ENCODE results near the gene SOWAHA. TPM values are rescaled to one million over a fixed set of nuclear protein-coding genes. Genes with fewer than 3 reads are reported as not detected.
A peak's percentile ranks its signal among the peaks of the same experiment; 100 is the strongest.

SOWAHA gene
- total and polyA plus RNA-seq, 2 of the 4 experiments (the other 2 are of a cell fraction) = 0.03 TPM; not detected in 1

GRCh38 chr5:132839426-132840301 lies 26.6 kb downstream of the SOWAHA start (continued):
- no peak for TF ChIP-seq POLR2A (IDR thresholded peaks at IDR 0.05; ENCODE audit: low read depth, low read length)
- peak; percentile 62 for TF ChIP-seq CEBPB (IDR thresholded peaks at IDR 0.05; ENCODE audit: low read depth, low read length)
- 0 out of 2 replicates have a peak, but pooled peaks have one; percentile 26 for TF ChIP-seq FOS (IDR thresholded peaks at IDR 0.05; ENCODE audit: low read depth, low read length)

- no CpG with 5 or more reads among the region's 3 CpGs for WGBS, 2 experiments (ENCODE audit: extremely low coverage in 2 of 2, insufficient read length in 1 of 2)
- dilution Hi-C loops (cut with HindIII; ENCODE audit: low sequenced_read_pairs, unreplicated experiment) (no loop called here), in situ Hi-C loops (cut with MboI; ENCODE audit: low sequenced_read_pairs) (no loop called here), intact Hi-C loops (cut with micrococcal nuclease) (no loop called here)
- Histone ChIP-seq H3K4ac (ENCODE audit: low read depth, low read length) (peak overlapping the region; percentile 90), H3K4me3 (ENCODE audit: insufficient read depth, low read depth, low read length) (no peak overlapping the region), H3K27ac (ENCODE audit: insufficient read depth, low read length) (peak overlapping the region; percentile 95), H3K27me3 (ENCODE audit: control insufficient read depth, insufficient read depth, low read length) (no peaks in the 10 kb centered on the region), H2BK120ac (ENCODE audit: low read depth, low read length) (peak overlapping the region; percentile 92), H2BK15ac (ENCODE audit: low read depth, low read length) (peak overlapping the region; percentile 86; the same call in 2 of the 3 replicates), H2BK5ac (ENCODE audit: low read depth, low read length, poor library complexity, severe bottlenecking) (peak overlapping the region; percentile 93), H4K5ac (ENCODE audit: low read depth, low read length) (peak overlapping the region; percentile 95), H3K18ac (ENCODE audit: low read depth, low read length) (peak overlapping the region; percentile 92), H4K91ac (ENCODE audit: insufficient read depth, low read depth, low read length) (peak overlapping the region; percentile 84), H2AFZ (replicated peaks; ENCODE audit: low read length, poor library complexity) (peak overlapping the region; percentile 65), H3K14ac (replicated peaks; ENCODE audit: low read depth, low read length) (peak overlapping the region; percentile 86), H3K4me1 (ENCODE audit: control insufficient read depth, insufficient read depth, low read length) (peaks cover 19% of the 10 kb centered on the region), H3K36me3 (ENCODE audit: control insufficient read depth, insufficient read depth, low read length) (no peaks in the 10 kb centered on the region), H4K20me1 (ENCODE audit: insufficient read depth, low read length) (no peaks in the 10 kb centered on the region), H3K9me3 (ENCODE audit: control insufficient read depth, insufficient read depth, low read length) (no peaks in the 10 kb centered on the region), H2AK9ac (replicated peaks; ENCODE audit: low read depth, low read length, poor library complexity) (peak overlapping the region; percentile 49), H2BK20ac (ENCODE audit: low read depth, low read length) (peak overlapping the region; percentile 83), H3K9ac (ENCODE audit: low read depth, low read length) (no peak overlapping the region), H3K9me1 (ENCODE audit: insufficient read depth, low read length) (peaks cover 7% of the 10 kb centered on the region), H3K79me1 (ENCODE audit: low read depth in 1 of 2, low read length in 2 of 2) (no peaks in the 10 kb centered on the region), H3K23ac (ENCODE audit: low read depth, low read length) (peak overlapping the region; percentile 39; the same call in 1 of the 2 replicates), H4K8ac (ENCODE audit: low read depth in 2 of 2, low read length in 2 of 2) (peak overlapping the region; percentile 46 to 89), H2AK5ac (ENCODE audit: low read depth, low read length) (peak overlapping the region; percentile 37; the same call in 1 of the 2 replicates), H3K56ac (ENCODE audit: extremely low read depth, insufficient read depth, low read length) (peak overlapping the region; percentile 30; the same call in 1 of the 2 replicates), H3K4me2 (ENCODE audit: low read depth, low read length) (peak overlapping the region; percentile 86)
- CTCF ChIA-PET = interaction anchor here (0.7 to 1.0 kb wide), 2 partner anchors 43 to 305 kb away, joined by 3 read pairs; no protein-coding TSS in a partner anchor
- ATAC-seq (ENCODE audit: low read depth) = no peak
- POLR2A ChIA-PET (ENCODE audit: unreplicated experiment) = interaction anchor here (1.0 kb wide), 1 partner anchor 43 kb away, joined by 3 read pairs; no protein-coding TSS in a partner anchor
- no TSS peak for BruUV-seq (replicated peaks)
- DNase-seq = no peak
- no peak for TF ChIP-seq MAFK (IDR thresholded peaks at IDR 0.05; ENCODE audit: low read depth, low read length)
- no peak for TF ChIP-seq BHLHE40 (IDR thresholded peaks at IDR 0.05; ENCODE audit: low read depth, low read length)
- no peak for TF ChIP-seq MAZ (IDR thresholded peaks at IDR 0.05; ENCODE audit: borderline replicate concordance, low read depth, low read length)
- TF ChIP-seq RFX5 (IDR thresholded peaks at IDR 0.05; ENCODE audit: low read depth, low read length) = no peak
- TF ChIP-seq NFE2L2 (IDR thresholded peaks at IDR 0.05; ENCODE audit: low read depth, low read length) = no peak
- TF ChIP-seq CHD1 (IDR thresholded peaks at IDR 0.05; ENCODE audit: low read depth, low read length) = no peak
- no peak for TF ChIP-seq CEBPB (IDR thresholded peaks at IDR 0.05; ENCODE audit: low read depth, low read length)
- TF ChIP-seq RAD21 (IDR thresholded peaks at IDR 0.05; ENCODE audit: low read length) = no peak
- no peak for TF ChIP-seq FOS (IDR thresholded peaks at IDR 0.05; ENCODE audit: low read depth, low read length)
- TF ChIP-seq CTCF (conservative IDR thresholded peaks at IDR 0.05; ENCODE audit: low read depth, low read length) = no peak
- no peak for TF ChIP-seq MXI1 (IDR thresholded peaks at IDR 0.05; ENCODE audit: borderline replicate concordance, low read depth, low read length)
- no peak for TF ChIP-seq USF2 (IDR thresholded peaks at IDR 0.05; ENCODE audit: low read depth, low read length)
These were observed 27.2 kb downstream of the SOWAHA start for GRCh38 chr5:132840313-132840712.
